Embryonic facial prominence (tissue), 1 donor: ENCODE results near the gene DESI2.

Source experiments
- DNase-seq: peaks from one replicate; pipeline ENCODE4 v3.0.0-alpha.2; 2016; ENCODE audit errors: extremely low spot score

Gene DESI2

DNA sequence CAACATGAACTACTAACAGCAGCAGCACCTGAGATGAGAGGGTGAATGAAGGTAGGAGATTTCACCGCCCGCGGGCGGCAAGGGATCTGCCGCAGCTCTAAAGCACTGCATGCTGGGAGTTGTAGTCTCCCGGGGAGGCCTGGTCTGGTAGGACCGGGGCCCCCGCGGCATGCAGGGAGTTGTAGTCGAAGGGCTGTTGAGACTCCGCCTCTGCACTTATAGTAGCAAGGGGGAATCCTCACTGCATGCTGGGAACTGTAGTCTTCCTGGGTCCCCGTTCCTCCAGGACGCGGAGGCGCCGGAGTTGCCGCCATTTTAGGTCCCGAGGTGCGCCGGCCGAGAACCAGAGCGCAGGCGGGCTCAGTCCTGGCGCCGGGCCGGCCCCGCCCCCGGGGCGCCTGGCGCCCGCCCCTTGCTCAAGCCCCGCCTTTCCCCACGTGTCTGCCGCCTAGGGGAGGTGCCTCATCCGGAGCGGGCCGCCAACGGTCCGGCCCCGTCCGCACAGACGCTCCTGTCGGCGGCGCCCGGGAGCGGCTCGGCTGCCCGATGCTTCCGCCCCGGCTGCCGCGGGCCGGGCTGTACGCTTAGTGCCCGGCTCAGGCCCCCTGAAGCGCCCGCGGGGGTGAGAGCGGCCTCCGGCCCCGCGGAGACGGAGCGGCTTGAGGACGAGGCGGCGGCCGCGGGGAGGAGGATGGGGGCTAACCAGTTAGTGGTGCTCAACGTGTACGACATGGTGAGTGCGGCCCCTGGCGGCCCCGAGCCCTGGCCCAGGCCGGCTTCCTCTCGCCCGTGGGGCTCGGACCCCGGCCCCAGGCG, at the start of gene DESI2:
Gene DESI2 (plus strand): TSS at position 504 of the 816 bp plus-strand sequence. CDS start 188 bp downstream, at position 692.
- DNase-seq = peak; percentile 98

- DNase-seq = peak; percentile 31
Observed at GRCh38 chr1:244603498-244603897, 49.4 kb upstream of the DESI2 start.

DNA sequence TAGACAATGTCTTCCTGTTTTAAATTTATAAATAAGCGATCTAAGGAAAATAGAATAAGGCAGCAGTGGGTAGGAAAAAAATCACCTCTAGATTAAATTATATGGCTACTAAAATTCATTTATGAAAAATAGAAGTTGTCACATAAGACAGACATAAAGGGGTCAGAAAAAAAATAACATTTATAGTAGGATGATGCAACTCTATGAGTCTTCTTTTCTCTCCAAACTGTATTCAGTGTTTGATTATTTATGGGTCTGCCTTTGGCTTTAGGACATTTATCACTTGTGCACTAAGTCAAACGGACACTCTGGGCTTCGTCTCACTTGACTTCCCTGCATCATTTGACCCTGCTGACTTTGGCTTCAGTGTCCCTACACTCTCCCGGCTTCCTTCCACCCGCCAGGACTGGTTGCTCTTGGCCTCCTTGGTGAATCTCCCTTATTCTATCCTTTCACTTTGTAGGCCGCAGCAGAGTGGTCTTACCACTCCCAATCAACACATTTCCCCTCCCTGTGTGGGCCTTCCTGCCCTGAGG, 47.0 kb upstream of the DESI2 start:
- no peak for DNase-seq

GRCh38 chr1:244614113-244614836, 38.7 kb upstream of the DESI2 start:
- DNase-seq = no peak

- DNase-seq = no peak
Observed at GRCh38 chr1:244614879-244615278, 38.0 kb upstream of the DESI2 start.

GRCh38 chr1:244615301-244615700, 37.6 kb upstream of the DESI2 start:
- DNase-seq = no peak

GRCh38 chr1:244626709-244627108, 26.2 kb upstream of the DESI2 start:
- no peak for DNase-seq

- no peak for DNase-seq
Observed at GRCh38 chr1:244628789-244629188, 24.1 kb upstream of the DESI2 start.

DNA sequence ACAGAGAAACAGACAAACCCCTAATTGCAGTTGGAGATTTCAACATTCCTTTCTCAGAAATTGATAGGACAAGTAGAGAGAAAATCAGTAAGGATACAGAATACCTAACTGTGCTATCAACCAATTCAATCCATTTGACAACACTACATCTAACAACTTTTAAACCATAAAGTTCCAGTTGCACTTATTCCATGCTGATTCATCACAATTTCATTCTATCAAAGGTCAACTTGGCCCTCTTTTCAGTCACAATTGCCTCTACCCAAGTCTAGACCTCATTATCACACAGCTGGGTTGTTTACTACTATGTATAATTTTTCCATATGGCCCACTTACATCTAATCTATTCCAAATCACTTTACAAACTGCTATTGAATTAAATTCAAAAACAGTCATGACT, 19.8 kb upstream of the DESI2 start:
- no peak for DNase-seq

- DNase-seq = no peak
Observed at GRCh38 chr1:244634546-244634945, 18.4 kb upstream of the DESI2 start.

DNA sequence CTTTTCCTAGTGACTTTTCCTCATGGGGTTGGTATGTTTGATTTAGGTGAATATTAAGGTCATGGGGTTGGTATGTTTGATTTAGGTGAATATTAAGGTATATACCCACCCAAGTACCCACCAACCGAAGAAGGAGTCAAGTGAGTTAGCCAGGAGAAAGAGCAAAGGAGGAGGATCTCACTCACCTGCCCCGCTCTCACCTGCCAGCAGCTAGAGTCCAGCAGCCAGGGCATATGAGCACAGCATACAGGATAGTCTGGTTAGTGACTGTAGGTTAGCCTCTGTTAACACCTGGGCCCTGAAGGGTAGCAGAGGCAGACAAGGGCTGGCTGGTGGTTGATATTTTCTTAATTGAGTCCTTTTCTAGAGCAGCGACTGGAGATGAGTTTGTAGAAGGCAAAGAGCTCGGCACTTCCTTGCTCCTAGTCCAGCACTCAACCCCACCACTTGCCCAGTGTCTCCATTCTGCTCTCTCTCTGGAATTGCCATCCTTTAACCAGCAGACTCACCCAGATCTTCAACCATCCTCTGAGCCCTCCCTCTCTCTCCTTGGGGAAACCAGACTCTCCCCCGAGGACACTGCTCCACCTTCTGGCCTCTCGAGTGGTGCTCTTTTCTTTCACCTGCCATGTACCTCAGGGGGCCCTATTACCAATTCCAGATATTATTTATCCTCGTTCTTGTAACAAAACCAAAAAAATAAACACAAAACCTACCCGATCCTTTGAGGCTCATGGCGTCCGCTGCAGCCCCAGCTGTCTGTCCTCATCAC, 16.3 kb upstream of the DESI2 start:
- DNase-seq = no peak

DNA sequence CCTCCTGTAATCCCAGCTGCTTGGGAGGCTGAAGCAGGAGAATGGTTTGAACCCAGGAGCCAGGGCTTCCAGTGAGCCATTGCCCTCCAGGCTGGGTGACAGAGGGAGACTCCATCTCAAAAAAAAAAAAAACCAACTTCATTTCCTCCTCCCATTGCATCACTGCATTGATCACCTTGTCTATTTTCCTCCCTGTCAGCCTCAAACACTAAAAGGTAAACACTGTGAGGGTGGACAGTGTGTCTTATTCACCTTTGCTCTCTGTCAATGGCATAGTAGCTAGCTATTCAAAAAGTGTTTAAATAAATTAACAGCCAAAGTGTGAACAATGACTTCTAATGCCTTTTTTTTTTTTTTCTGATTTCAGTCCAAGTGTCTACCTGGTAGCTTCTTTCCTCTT, 13.4 kb upstream of the DESI2 start:
- DNase-seq = no peak

DNA sequence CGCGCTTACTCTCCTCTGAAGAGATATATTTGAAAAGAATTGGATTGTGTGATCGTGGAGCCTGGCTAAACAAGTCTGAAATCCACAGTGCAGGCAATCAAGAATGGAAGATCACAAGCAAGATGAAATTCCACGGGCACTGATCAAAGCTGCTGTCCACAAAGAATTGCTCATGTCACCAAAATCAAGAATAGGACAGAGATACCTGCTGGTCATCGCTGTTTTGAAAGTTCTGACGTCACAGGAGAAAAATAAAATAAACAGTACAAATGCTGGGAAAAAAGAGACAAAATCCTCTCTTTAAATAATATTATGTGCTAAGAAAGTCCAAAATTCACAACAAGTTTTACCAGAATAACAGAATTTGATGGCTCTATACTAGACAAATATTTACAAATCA, 12.0 kb upstream of the DESI2 start:
- DNase-seq = no peak

DNA sequence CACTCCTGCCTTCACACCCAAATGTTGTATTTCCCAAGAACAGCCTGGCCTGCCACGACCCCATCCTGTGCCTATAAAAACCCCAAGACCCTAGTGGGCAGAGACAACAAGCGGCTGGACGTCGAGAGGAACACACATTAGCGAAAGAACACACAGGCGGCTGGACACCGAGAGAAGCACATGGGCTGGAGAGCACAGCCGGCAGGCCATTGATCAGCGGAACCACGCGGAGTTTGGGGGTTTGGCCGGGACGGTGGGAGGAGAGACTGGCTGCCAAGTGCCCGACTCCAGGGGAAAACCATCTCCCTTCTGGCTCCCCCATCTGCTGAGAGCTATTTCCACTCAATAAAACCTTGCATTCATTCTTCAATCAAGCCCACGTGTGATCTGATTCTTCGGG, 10.4 kb upstream of the DESI2 start:
- DNase-seq = no peak

DNA sequence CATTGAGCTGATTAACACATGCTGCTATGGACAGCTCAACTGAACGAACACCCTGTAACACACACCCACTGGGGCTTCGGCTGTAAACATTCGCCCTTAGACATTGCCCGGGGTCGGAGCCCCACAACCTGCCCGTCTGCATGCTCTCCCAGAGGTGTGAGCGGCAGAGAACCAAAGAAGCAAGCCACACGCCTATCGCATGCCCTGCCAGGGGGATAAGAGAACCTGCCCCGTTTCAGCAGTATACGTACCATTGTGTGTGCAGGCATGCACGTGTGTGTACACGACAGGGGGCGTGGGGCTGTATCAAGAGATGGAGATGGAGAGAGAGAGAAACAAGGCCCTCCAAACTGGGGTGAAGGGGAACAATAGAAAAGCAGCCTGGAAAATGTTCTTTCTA, 9.9 kb upstream of the DESI2 start:
- DNase-seq = no peak

DNA sequence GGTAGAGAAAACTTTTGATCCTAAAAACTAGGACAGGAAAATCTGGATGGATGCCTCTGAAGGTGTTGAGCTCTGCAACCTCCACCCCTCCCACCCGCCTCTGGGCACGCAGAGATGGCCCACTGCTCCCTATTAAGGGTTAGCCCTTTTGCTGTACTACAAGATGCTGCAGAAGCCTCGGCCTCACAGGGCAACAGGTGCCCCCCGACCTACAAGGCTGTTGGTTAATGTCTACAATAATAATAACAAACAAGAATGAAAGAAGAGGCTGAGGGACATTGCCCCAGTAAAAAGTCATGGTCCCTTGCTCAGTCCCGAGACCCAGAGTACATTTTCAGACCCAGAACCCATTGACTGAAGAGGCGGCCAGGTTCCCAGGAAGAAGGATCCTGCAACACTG, 7.5 kb upstream of the DESI2 start:
- no peak for DNase-seq

DNA sequence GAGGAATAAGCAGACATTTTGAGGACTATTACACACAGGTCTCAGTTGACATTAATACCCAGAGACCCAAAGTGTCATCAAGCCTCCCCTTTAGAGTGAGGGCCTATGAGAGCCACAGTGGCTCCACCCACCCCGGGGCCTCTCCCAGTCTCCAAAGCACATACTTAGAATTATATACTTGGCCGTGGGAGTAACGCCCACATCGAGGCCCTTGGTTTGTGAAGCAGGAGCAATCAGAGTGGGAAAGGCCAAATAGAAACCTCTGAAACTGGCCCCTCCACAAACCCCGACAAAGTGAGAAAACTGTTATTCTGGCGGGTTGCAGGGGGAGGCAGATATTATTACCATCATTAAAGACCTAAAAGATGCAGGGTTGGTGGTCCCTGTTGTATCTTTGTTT, 7.0 kb upstream of the DESI2 start:
- no peak for DNase-seq

DNA sequence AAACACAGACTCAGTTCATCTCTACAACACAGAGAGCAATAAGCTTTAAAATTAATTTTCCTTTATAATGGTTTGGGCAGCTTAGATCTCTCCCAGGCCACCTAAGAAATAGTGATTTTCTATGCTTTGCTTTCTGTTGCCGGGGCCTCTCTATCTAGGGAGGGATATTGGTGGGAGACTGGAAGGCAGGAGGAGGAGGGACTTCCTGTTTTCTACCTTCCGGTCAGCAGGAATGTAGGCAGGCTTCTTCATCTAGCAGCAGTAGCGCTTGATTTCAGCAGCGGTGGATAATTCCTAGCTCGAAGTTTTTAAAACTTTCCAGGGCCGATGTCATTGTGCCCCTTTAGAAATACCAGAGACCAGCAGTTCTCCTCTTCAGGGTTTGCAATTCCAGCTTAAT, 5.1 kb upstream of the DESI2 start:
- DNase-seq = no peak

- no peak for DNase-seq
Observed at GRCh38 chr1:244651956-244652622, 837 bp upstream of the DESI2 start.

DNA sequence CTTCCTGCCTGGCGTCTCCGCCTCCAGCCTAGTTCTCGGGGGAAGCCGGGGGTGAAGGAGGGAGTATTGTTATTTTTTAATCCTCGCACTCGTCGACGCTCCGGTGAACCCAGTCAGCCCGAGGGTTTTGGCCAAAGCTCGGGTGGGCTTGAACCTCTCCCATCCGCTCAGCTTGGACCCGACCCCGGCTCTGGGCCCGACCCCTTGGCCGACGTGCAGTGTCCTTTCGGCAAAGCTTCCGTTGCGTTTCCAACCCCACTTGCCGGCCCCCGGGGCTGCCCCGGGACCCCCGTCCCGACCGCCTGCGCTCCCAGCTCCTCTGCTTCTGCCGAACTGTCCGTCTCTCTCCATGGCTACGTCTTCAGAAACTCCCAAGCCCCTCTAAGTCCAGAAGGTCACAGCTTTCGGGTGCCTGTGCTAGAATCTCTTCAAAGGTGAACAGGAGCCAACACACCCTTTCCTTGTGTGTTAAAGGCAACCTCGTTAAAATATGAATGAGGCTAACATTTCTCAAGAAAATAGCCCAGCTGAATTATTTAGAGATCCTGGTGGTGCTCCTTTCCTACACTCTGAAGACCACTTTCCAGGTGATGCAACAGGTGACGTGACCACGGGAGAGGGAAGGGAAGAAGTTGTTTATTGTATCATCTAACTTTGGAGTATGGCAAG, 647 bp downstream of the DESI2 start:
- DNase-seq = no peak
